ENCODE measurements around the gene MBNL1.

The MBNL1 gene

GRCh38 chr3:152280539-152280938 lies 11.8 kb downstream of the MBNL1 start:
- ChIA-PET CTCF (interaction anchor here (0.7 kb wide), 1 partner anchor 309 kb away, joined by 3 read pairs; no protein-coding TSS in a partner anchor), POLR2A (no interaction called here)
- no peaks in the 10 kb centered on the region for H3K36me3 ChIP-seq (ENCODE audit: control insufficient read depth in 2 of 2, insufficient read depth in 1 of 2, low read length in 2 of 2)
- no peak overlapping the region for H3K27ac ChIP-seq (ENCODE audit: extremely low read depth, low read depth, low read length)
- H3K9me3 ChIP-seq (ENCODE audit: control insufficient read depth, insufficient read depth, low read depth, low read length) = no peaks in the 10 kb centered on the region
- TF ChIP-seq, protein P1, sequence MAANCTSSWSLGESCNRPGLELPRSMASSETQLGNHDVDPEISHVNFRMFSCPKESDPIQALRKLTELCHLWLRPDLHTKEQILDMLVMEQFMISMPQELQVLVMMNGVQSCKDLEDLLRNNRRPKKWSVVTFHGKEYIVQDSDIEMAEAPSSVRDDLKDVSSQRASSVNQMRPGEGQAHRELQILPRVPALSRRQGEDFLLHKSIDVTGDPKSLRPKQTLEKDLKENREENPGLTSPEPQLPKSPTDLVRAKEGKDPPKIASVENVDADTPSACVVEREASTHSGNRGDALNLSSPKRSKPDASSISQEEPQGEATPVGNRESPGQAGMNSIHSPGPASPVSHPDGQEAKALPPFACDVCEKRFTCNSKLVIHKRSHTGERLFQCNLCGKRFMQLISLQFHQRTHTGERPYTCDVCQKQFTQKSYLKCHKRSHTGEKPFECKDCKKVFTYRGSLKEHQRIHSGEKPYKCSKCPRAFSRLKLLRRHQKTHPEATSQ (tag by site-specific recombination; IDR thresholded peaks at IDR 0.05) = no peak
- no peak for TF ChIP-seq REPIN1 (tag by site-specific recombination; IDR thresholded peaks at IDR 0.05; ENCODE audit: low read depth)
- TF ChIP-seq GLI4 (tag by site-specific recombination; IDR thresholded peaks at IDR 0.05) = no peak
- no peak for TF ChIP-seq ZNF274 (IDR thresholded peaks at IDR 0.05; ENCODE audit: low read length)
- no peak for TF ChIP-seq ZNF274 (tag by site-specific recombination; IDR thresholded peaks at IDR 0.05; ENCODE audit: borderline replicate concordance)
- TF ChIP-seq, protein P2, sequence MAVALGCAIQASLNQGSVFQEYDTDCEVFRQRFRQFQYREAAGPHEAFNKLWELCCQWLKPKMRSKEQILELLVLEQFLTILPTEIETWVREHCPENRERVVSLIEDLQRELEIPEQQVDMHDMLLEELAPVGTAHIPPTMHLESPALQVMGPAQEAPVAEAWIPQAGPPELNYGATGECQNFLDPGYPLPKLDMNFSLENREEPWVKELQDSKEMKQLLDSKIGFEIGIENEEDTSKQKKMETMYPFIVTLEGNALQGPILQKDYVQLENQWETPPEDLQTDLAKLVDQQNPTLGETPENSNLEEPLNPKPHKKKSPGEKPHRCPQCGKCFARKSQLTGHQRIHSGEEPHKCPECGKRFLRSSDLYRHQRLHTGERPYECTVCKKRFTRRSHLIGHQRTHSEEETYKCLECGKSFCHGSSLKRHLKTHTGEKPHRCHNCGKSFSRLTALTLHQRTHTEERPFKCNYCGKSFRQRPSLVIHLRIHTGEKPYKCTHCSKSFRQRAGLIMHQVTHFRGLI (tag by site-specific recombination; IDR thresholded peaks at IDR 0.05) = no peak
- TF ChIP-seq ZNF423 (tag by site-specific recombination; IDR thresholded peaks at IDR 0.05) = no peak
- TF ChIP-seq ZNF148 (tag by site-specific recombination; IDR thresholded peaks at IDR 0.05; ENCODE audit: borderline replicate concordance) = no peak
- TF ChIP-seq, protein P3, sequence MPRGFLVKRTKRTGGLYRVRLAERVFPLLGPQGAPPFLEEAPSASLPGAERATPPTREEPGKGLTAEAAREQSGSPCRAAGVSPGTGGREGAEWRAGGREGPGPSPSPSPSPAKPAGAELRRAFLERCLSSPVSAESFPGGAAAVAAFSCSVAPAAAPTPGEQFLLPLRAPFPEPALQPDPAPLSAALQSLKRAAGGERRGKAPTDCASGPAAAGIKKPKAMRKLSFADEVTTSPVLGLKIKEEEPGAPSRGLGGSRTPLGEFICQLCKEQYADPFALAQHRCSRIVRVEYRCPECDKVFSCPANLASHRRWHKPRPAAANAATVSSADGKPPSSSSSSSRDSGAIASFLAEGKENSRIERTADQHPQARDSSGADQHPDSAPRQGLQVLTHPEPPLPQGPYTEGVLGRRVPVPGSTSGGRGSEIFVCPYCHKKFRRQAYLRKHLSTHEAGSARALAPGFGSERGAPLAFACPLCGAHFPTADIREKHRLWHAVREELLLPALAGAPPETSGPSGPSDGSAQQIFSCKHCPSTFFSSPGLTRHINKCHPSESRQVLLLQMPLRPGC (tag by site-specific recombination; IDR thresholded peaks at IDR 0.05) = no peak
- TF ChIP-seq SP7 (tag by site-specific recombination; IDR thresholded peaks at IDR 0.05) = no peak
- TF ChIP-seq ZNF530 (tag by site-specific recombination; IDR thresholded peaks at IDR 0.05; ENCODE audit: low read depth) = no peak
- TF ChIP-seq BCL11B (tag by site-specific recombination; IDR thresholded peaks at IDR 0.05; ENCODE audit: low read depth) = no peak
- no peak for TF ChIP-seq ZNF433 (tag by site-specific recombination; IDR thresholded peaks at IDR 0.05; ENCODE audit: low read depth)
- no peak for TF ChIP-seq ZNF580 (tag by site-specific recombination; IDR thresholded peaks at IDR 0.05)
- TF ChIP-seq ZNF202 (tag by site-specific recombination; IDR thresholded peaks at IDR 0.05; ENCODE audit: borderline replicate concordance) = no peak
- TF ChIP-seq ZFP69B (tag by site-specific recombination; IDR thresholded peaks at IDR 0.05) = no peak
- TF ChIP-seq ZNF585B (tag by site-specific recombination; IDR thresholded peaks at IDR 0.05) = no peak
- no peaks in the 10 kb centered on the region for H3K4me1 ChIP-seq (ENCODE audit: control insufficient read depth, insufficient read depth, low read length)
- no peak overlapping the region for H3K4me3 ChIP-seq (ENCODE audit: low read depth, low read length)

DNA sequence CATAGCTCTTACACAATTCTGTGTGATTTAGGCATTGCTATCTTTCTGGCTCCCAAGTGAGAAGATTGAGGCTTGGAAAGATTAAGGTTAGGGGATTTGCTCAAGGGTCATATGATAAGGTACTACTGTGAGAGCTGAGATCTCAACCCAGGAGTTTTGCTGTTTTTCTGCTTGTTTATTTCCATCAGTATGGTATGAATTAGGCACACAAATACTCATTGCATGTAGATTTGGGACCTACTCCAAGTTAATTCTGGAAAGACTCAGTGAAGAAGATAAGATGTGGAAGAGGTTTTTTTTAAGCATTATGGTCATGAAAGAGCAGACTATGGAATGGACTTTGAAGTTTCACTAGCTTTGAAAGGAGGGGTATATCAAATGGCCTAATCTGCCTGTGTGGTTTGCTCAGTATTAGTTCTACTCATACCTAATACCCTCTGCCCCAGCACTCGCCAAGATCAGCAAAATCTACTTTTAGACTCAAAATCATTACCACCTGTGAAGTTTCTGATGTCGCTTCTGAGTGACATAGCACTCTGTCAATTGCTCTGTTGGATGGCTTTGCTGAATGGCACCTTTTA lies 12.5 kb downstream of the MBNL1 start:
- Histone ChIP-seq H3K36me3 (ENCODE audit: control insufficient read depth in 2 of 2, insufficient read depth in 1 of 2, low read length in 2 of 2) (no peaks in the 10 kb centered on the region), H3K4me1 (ENCODE audit: control insufficient read depth, insufficient read depth, low read length) (no peaks in the 10 kb centered on the region), H3K4me3 (ENCODE audit: low read depth, low read length) (no peak overlapping the region), H3K9me3 (ENCODE audit: control insufficient read depth, insufficient read depth, low read depth, low read length) (no peaks in the 10 kb centered on the region), H3K27ac (ENCODE audit: extremely low read depth, low read depth, low read length) (no peak overlapping the region)
- TF ChIP-seq PRDM6 (tag by site-specific recombination; IDR thresholded peaks at IDR 0.05) (peak; percentile 64; the same call in 1 of the 2 replicates), ZBTB21 (tag by site-specific recombination; IDR thresholded peaks at IDR 0.05) (no peak)
- ChIA-PET CTCF (interaction anchor here (0.7 kb wide), 1 partner anchor 308 kb away, joined by 3 read pairs; no protein-coding TSS in a partner anchor), POLR2A (no interaction called here)

All from HEK293 (cell line).